HG03439 (cell line): Measurements from ENCODE around the gene RPS15.

Experiments used
- ATAC-seq: cut with Tn5 transposase; IDR thresholded peaks from one replicate; pipeline ENCODE4 v1.9.1; 2021; ENCODE audit warnings: mild to moderate bottlenecking, moderate library complexity; ENCODE audit not compliant: unreplicated experiment

The RPS15 gene

GRCh38 chr19:1401889-1402217, 36.3 kb upstream of the RPS15 start:
- ATAC-seq: no peak

GRCh38 chr19:1402411-1403070, 35.7 kb upstream of the RPS15 start:
- no peak for ATAC-seq

GRCh38 chr19:1406774-1407527, 31.2 kb upstream of the RPS15 start:
- ATAC-seq: peak; percentile 70

- peak; percentile 25 for ATAC-seq
These were observed 30.5 kb upstream of the RPS15 start, which contains the start of gene DAZAP1 for GRCh38 chr19:1407528-1408299. Gene DAZAP1, plus strand, starts transcription at chr19:1407586. Its CDS starts 188 bp downstream, at chr19:1407774.

GRCh38 chr19:1408300-1409203, 29.6 kb upstream of the RPS15 start:
- ATAC-seq: no peak

- no peak for ATAC-seq
These were observed 28.8 kb upstream of the RPS15 start for GRCh38 chr19:1409204-1410005.

- ATAC-seq: no peak
These were observed 27.9 kb upstream of the RPS15 start for GRCh38 chr19:1410136-1410786.

- no peak for ATAC-seq
These were observed 27.4 kb upstream of the RPS15 start for GRCh38 chr19:1410789-1411188.

GRCh38 chr19:1411255-1412191, 26.7 kb upstream of the RPS15 start:
- ATAC-seq: no peak

GRCh38 chr19:1412323-1412923, 25.8 kb upstream of the RPS15 start:
- no peak for ATAC-seq

GRCh38 chr19:1412995-1413800, 25.0 kb upstream of the RPS15 start:
- no peak for ATAC-seq

- ATAC-seq: no peak
These were observed 22.0 kb upstream of the RPS15 start for GRCh38 chr19:1416014-1416841.

GRCh38 chr19:1417145-1417544, 21.1 kb upstream of the RPS15 start:
- ATAC-seq: no peak

GRCh38 chr19:1417681-1418495, 20.3 kb upstream of the RPS15 start:
- ATAC-seq: no peak

- no peak for ATAC-seq
These were observed 19.8 kb upstream of the RPS15 start for GRCh38 chr19:1418496-1418775.
